GM18870 (cell line): Measurements from ENCODE around the gene CPSF7.
"Not testable (repeated sequence)": the region's sequence is repeated elsewhere in the genome, so short reads cannot be mapped to it uniquely, and the experiment has no call there.

ENCODE experiments used
- ATAC-seq: cut with Tn5 transposase; IDR thresholded peaks from one replicate; pipeline ENCODE4 v1.9.1; 2021; ENCODE audit warnings: moderate library complexity; ENCODE audit not compliant: unreplicated experiment

Gene CPSF7

GRCh38 chr11:61392981-61393595, 36.7 kb downstream of the CPSF7 start:
- no peak for ATAC-seq

- no peak for ATAC-seq
These were observed 39.6 kb downstream of the CPSF7 start for GRCh38 chr11:61390161-61390560.

- no peak for ATAC-seq
These were observed 45.2 kb downstream of the CPSF7 start for GRCh38 chr11:61384271-61385242.

DNA sequence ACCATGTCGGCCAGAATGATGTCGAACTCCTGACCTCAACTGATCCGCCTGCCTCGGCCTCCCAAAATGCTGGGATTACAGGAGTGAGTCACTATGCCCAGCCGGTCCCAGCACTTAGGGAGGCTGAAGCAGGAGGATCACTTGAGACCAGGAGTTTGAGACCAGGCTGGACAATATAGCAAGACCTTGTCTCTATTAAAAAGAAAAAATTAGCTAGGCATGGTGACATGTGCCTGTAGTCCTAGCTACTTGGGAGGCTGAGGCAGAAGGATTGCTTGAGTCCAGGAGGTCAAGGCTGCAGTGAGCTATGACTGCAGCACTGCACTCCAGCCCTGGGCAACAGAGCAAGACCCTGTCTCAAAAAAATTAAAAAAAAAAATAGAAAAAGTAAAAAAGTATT, 45.9 kb downstream of the CPSF7 start:
- ATAC-seq, result not testable (repeated sequence)

GRCh38 chr11:61380884-61381283, 48.9 kb downstream of the CPSF7 start:
- no peak for ATAC-seq

- no peak for ATAC-seq
These were observed 51.0 kb downstream of the CPSF7 start for GRCh38 chr11:61378713-61379313.

- no peak for ATAC-seq
These were observed 52.2 kb downstream of the CPSF7 start for GRCh38 chr11:61377461-61378160.

DNA sequence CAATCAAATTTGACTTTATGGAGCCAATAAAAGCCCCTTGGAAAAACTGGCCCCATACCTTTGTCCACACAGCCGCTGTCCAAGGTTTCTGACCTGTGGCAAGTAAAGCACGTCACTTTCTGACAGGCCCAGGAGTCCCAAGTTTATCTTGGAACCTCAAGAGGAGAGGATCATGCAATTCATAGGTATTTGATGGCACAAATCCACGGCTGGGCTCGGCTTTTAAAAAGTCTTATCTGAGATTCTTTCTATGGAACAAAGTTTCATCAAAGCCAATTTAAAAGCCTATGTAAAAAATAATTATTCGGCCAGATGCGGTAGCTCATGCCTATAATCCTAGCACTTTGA, 54.0 kb downstream of the CPSF7 start:
- no peak for ATAC-seq

DNA sequence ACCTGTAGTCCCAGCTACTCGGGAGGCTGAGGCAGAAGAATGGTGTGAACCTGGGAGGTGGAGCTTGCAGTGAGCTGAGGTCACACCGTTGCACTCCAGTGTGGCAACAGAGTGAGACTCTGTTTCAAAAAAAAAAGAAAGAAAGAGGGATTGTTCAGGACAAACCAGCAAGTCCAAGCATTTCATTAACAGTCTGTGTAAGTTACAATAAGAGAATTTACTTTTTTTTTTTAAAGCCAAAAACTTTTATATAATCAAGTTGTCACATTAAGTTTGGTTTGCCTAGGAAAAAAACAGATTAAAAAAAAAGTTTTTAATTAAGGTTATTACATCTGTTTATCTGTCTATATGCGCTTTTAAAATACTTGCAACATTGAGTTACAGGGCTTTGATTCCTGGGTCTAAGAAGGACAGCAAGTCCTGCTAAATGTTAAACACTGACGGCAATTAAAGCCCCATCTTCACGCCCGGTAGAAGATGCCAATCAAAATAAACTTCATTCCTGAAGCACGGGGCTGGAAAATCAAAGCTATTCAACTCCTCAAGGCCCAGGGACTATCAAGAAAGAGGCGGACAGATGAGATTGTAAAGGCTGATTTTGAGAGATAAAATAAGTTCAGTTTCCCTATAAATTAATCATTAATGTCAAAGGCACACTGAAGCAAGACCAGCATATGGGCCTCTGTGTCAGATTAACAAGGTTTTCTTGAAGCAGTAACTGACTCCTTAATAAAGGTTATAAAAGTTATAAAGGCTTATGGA, 56.9 kb downstream of the CPSF7 start:
- no peak for ATAC-seq

GRCh38 chr11:61370349-61371005, 59.3 kb downstream of the CPSF7 start:
- ATAC-seq, result no peak

DNA sequence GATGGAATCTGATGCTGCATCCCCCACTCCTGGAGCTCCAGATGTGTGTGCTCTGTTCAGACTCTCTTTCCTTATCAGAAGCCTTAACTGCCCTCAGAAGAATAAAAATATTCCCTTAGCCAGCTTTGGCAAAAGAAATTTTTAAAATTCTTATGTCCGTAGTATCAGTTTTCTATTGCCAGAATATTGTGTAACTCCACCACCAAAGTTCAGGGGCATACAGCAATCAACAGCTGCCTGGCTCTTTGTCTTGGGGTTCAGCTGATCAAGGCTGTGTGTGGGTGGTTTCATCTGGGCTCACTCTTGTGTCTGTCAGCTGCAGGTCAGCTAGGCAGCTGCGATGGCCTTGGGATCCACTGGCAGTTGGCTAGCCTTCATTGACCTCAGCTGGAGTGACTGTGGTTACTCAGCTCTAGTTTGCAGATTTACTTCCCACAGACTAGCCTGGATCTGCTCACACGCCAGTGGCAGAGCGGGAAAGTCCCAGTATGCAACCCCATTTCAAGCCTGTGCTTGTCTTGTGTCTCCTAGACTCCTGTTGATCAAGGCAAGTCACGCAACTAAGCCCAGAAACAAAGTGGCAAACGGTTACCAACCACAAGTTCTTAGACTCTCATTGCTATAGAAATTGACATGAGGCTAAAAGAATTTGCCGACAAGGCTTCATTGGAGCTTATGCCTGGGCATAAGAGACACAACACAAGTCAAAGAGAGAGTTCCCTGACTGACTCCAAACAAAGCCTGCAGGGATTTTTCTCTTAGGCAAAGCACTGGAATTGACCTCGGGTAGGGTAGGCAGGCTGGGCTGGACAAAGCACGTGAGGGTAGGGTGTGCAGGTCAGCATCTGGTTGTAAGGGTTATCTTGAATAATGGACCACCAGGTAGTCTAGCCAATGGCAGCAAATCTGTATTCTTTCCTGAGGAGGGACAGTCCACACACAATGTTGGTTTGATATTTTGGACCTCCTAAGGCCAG, 60.1 kb downstream of the CPSF7 start:
- no peak for ATAC-seq

DNA sequence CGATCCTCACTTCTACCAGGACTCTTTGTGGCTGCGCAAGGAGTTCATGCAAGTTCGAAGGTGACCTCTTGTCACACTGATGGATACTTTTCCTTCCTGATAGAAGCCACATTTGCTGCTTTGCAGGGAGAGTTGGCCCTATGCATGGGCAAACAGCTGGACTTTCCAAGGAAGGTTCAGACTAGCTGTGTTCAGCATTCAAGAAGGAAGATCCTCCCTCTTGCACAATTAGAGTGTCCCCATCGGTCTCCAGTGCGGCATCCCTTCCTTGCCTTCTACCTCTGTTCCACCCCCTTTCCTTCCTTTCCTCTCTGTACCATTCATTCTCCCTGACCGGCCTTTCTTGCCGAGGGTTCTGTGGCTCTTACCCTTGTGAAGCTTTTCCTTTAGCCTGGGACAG, 61.1 kb downstream of the CPSF7 start:
- ATAC-seq, result no peak

GRCh38 chr11:61367406-61367805, 62.4 kb downstream of the CPSF7 start:
- no peak for ATAC-seq

GRCh38 chr11:61364012-61364675, 65.6 kb downstream of the CPSF7 start:
- no peak for ATAC-seq

GRCh38 chr11:61362542-61362875, 67.3 kb downstream of the CPSF7 start:
- no peak for ATAC-seq

DNA sequence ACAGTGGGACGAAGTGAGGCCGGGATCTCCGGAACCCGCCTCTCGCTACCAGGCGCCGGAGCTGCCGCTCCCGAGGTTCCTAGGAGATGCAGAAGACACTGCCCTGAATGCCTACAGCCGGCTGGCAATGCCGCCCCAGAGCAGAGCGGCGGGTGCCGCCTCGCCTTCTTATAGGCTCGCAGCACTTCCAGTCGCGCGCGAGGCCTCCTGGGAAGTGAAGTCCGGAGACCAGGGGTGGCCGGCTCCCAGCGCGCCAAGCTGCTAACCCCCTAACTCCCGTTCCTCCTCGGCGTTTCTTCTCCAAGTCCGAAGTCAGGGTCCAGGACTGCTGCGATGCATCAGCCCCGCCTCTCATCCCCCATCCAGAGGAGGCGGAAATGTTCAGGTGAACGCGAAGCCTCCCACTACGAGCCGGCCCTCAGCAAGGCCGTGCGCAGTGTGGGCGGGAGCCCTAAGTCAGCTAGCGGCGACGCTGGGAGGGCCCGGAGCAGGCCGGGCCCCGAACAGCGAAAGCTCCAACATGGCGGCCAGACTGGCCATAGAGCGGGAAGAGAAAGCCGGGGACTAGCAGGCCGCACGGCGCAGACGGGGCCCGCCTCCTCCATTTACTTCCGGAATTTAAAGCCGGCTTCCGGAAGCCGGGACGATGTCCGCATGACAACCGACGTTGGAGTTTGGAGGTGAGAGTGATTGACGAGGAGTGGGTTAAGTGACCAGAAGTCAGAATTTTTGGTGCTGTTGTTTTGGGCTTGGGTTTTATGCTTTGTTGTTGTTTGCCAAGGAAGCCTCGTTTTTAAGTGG, 67.8 kb downstream of the CPSF7 start, which contains the start of the genes CYB561A3 and TMEM138:
Gene CYB561A3, minus strand, starts transcription at position 142 of the 801 bp plus-strand sequence. CDS start 5,169 bp downstream, outside the sequence.
Gene TMEM138, plus strand, starts transcription at position 634 of the 801 bp plus-strand sequence. CDS start 2,017 bp downstream, outside the sequence.
- ATAC-seq, result peak; percentile 59

DNA sequence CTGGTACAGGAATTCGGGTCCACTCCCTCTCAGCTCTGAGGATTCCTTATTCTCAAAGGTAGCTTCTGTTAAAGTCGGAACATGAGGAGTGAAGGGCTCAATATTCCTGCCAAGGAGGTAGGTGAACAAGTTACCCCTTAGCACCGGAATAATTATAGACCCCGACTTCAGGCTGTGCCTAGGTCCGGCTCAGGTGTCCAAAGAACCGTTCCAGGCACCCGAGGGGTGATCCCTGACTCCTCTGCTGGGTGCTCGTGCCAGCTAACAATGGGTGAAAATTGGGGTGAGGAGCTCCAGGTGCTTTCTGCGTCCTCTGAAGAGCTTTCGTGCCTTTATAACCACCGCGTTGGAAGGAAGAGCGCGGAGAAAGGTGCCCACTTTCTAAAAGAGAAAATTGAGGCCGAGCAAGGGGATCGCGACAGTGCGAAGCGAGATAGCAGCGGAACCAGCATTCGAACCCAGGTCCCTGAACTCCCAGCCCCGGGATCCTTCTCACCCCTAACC, 68.5 kb downstream of the CPSF7 start:
- no peak for ATAC-seq
